Activated CD4-positive, alpha-beta T cell treated with anti-CD3 and anti-CD28 coated beads, Interleukin-2, amount 10 ng/mL, durations not matched to agents 7 days and 5 days (primary cell): ENCODE measurements around the gene SMC2. TPM values are rescaled to one million over a fixed set of nuclear protein-coding genes. Genes with fewer than 3 reads are reported as not detected.

Source experiments
- CTCF ChIA-PET: fragments of 350-600 bp; sonication (Branson Sonifier 250); formaldehyde crosslinking; loops from one replicate; lab custom pipeline; 2021; ENCODE audit warnings: antibody characterized with exemption; lab: Charles Lee
- POLR2A ChIA-PET: fragments of 350-600 bp; sonication (Branson Sonifier 250); formaldehyde crosslinking; loops from one replicate; lab custom pipeline; 2021; ENCODE audit warnings: antibody characterized with exemption; lab: Charles Lee
- DNase-seq: peaks from one replicate; pipeline ENCODE4 v3.0.0-alpha.2; 2020
- H3K27ac Mint-ChIP-seq: one replicate; pipeline ENCODE4 v1.8.0; 2021; ENCODE audit warnings: mild to moderate bottlenecking, moderate library complexity, mixed read lengths
- H3K27me3 Mint-ChIP-seq: one replicate; pipeline ENCODE4 v1.8.0; 2021; ENCODE audit warnings: mixed read lengths
- H3K36me3 Mint-ChIP-seq: one replicate; pipeline ENCODE4 v1.8.0; 2021; ENCODE audit warnings: low read depth, mixed read lengths
- H3K4me1 Mint-ChIP-seq: one replicate; pipeline ENCODE4 v1.8.0; 2021; ENCODE audit warnings: mixed read lengths
- H3K4me3 Mint-ChIP-seq: one replicate; pipeline ENCODE4 v1.8.0; 2021; ENCODE audit warnings: mild to moderate bottlenecking, moderate library complexity, mixed read lengths
- H3K9me3 Mint-ChIP-seq: one replicate; pipeline ENCODE4 v1.8.0; 2021; ENCODE audit warnings: mixed read lengths
- total RNA-seq, 2 experiments: library from RNA; stranded (reverse); gene quantifications; one replicate each; pipeline ENCODE4 v1.2.3, GENCODE V29; 2021

The SMC2 gene
- total RNA-seq, 2 experiments from 2014 or later, result 85.9 to 94.8 TPM

DNA sequence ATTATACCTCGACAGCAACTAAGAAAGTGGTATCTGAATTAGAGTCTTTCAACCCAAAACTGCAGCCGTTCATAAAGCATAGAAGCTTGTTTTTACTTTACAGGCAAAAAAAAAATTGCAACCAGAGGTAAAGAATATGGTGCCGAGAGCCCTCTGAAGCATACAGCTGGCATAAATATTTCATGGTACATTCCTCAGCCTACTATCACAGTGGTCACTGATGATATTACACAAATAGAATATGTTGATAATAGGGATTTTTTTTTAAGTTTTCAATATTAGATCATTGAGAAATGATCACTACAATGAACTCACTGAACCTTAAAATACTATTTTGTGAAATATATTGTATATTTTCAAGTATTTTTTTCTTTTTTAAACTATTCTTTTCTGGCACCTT, 6.2 kb upstream of the SMC2 start:
- peaks cover 2% of the 10 kb centered on the region for H3K36me3 Mint-ChIP-seq
- peaks cover 22% of the 10 kb centered on the region for H3K4me1 Mint-ChIP-seq
- ChIA-PET POLR2A (no interaction called here), CTCF (no interaction called here)
- no peak for DNase-seq
- no peak overlapping the region for H3K4me3 Mint-ChIP-seq
- H3K27me3 Mint-ChIP-seq, result peaks cover 6% of the 10 kb centered on the region
- H3K27ac Mint-ChIP-seq, result no peak overlapping the region
- H3K9me3 Mint-ChIP-seq, result no peaks in the 10 kb centered on the region

DNA sequence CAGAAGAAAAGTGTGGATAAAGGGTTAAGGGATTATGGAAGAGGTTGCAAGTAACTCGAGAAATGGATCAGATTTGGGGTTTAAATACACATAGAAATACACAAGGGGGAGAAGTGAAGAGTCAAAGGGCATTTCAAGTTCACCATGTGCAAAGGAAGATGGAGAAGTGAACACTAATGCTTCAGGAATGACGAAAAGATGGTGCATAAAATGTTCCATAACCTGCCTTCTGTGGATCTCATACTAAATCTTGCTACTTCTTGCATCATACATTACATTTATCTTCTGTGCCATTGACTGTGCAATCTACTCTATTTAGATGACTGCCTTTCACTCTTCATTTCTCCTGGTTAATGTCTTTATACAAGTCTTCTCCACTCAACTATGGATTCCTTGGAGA, 5.7 kb upstream of the SMC2 start:
- ChIA-PET POLR2A (no interaction called here), CTCF (no interaction called here)
- H3K27ac Mint-ChIP-seq, result no peak overlapping the region
- H3K27me3 Mint-ChIP-seq, result peaks cover 6% of the 10 kb centered on the region
- H3K4me1 Mint-ChIP-seq, result peaks cover 25% of the 10 kb centered on the region
- peaks cover 2% of the 10 kb centered on the region for H3K36me3 Mint-ChIP-seq
- no peaks in the 10 kb centered on the region for H3K9me3 Mint-ChIP-seq
- H3K4me3 Mint-ChIP-seq, result no peak overlapping the region
- DNase-seq, result no peak

DNA sequence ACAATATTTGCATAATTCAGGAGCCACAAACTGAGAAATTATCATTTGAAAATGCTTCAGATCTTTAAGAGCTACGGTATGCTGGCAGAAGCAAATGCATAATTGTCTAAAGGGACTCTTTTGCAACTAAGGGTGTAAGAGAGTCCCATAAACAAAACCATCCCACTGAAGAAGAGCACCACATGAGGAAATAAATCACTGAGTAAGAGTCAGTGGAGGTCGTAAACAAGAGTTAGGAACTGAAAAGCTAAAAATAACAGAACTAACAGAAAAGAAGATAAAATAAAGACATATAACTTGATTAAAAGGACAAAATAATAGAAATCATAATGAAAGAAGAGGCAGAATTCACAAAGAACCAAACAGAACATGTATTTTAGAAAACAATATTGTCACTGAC, 3.5 kb upstream of the SMC2 start:
- Mint-ChIP-seq H3K9me3 (no peaks in the 10 kb centered on the region), H3K27ac (no peak overlapping the region), H3K36me3 (peaks cover 8% of the 10 kb centered on the region), H3K4me1 (peaks cover 33% of the 10 kb centered on the region), H3K27me3 (peaks cover 6% of the 10 kb centered on the region), H3K4me3 (no peak overlapping the region)
- POLR2A ChIA-PET, result interaction anchor here (0.6 kb wide), 1 partner anchor 149 kb away, joined by 3 read pairs; no protein-coding TSS in a partner anchor
- DNase-seq, result no peak
- CTCF ChIA-PET, result no interaction called here

- H3K4me1 Mint-ChIP-seq, result peaks cover 38% of the 10 kb centered on the region
- H3K4me3 Mint-ChIP-seq, result no peak overlapping the region
- H3K36me3 Mint-ChIP-seq, result peaks cover 14% of the 10 kb centered on the region
- ChIA-PET POLR2A (no interaction called here), CTCF (interaction anchor here (1.4 kb wide), 1 partner anchor 17 kb away, joined by 4 read pairs; no protein-coding TSS in a partner anchor)
- no peak for DNase-seq
- H3K27ac Mint-ChIP-seq, result no peak overlapping the region
- peaks cover 6% of the 10 kb centered on the region for H3K27me3 Mint-ChIP-seq
- H3K9me3 Mint-ChIP-seq, result no peaks in the 10 kb centered on the region
These were observed 3.0 kb upstream of the SMC2 start for GRCh38 chr9:104091116-104091515.

- DNase-seq, result peak; percentile 56
- no peaks in the 10 kb centered on the region for H3K9me3 Mint-ChIP-seq
- H3K27me3 Mint-ChIP-seq, result peaks cover 6% of the 10 kb centered on the region
- peaks cover 20% of the 10 kb centered on the region for H3K36me3 Mint-ChIP-seq
- ChIA-PET POLR2A (no interaction called here), CTCF (interaction anchor here (1.4 kb wide), 1 partner anchor 17 kb away, joined by 4 read pairs; no protein-coding TSS in a partner anchor)
- peak overlapping the region; percentile 66 for H3K27ac Mint-ChIP-seq
- peak overlapping the region; percentile 18 for H3K4me3 Mint-ChIP-seq
- peaks cover 44% of the 10 kb centered on the region for H3K4me1 Mint-ChIP-seq
These were observed 2.4 kb upstream of the SMC2 start for GRCh38 chr9:104091708-104092107.

DNA sequence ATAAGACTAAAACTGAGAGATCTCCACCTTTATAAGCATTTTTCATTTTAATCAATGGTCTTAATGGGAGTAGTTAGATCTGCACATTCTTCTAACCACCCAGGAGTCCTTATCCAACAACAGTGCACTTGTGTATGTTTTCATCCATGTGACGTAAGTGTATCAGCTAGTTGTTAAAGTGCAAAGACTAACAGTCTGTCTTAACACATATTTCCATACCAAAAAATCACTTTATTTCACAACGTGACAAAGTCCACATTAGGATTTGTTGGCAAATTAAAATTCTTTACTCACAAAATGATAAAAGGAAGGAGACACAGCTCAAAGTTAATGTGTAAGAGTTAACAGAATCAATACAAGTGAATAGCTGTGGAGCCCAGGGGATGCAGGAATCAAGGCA, 1.9 kb upstream of the SMC2 start:
- no peaks in the 10 kb centered on the region for H3K9me3 Mint-ChIP-seq
- peaks cover 22% of the 10 kb centered on the region for H3K36me3 Mint-ChIP-seq
- ChIA-PET POLR2A (no interaction called here), CTCF (interaction anchor here (1.4 kb wide), 1 partner anchor 18 kb away, joined by 4 read pairs; no protein-coding TSS in a partner anchor)
- H3K27me3 Mint-ChIP-seq, result peaks cover 4% of the 10 kb centered on the region
- peak overlapping the region; percentile 57 for H3K27ac Mint-ChIP-seq
- peak overlapping the region; percentile 96 for H3K4me3 Mint-ChIP-seq
- DNase-seq, result no peak
- H3K4me1 Mint-ChIP-seq, result peaks cover 47% of the 10 kb centered on the region

- peaks cover 54% of the 10 kb centered on the region for H3K4me1 Mint-ChIP-seq
- H3K9me3 Mint-ChIP-seq, result no peaks in the 10 kb centered on the region
- peak overlapping the region; percentile 99 for H3K27ac Mint-ChIP-seq
- peaks cover 3% of the 10 kb centered on the region for H3K27me3 Mint-ChIP-seq
- no peak for DNase-seq
- peak overlapping the region; percentile 96 for H3K4me3 Mint-ChIP-seq
- CTCF ChIA-PET, result interaction anchor here (0.5 to 1.4 kb wide), 4 partner anchors 10 to 1862 kb away, joined by 3 to 6 read pairs (median 4); no protein-coding TSS in a partner anchor
- H3K36me3 Mint-ChIP-seq, result peaks cover 26% of the 10 kb centered on the region
- POLR2A ChIA-PET, result interaction anchor here (0.6 to 0.8 kb wide), 2 partner anchors 10 to 464 kb away, joined by 3 read pairs; no protein-coding TSS in a partner anchor
These were observed 1.1 kb upstream of the SMC2 start for GRCh38 chr9:104092875-104093600.

GRCh38 chr9:104094534-104095015, 466 bp downstream of the SMC2 start:
- peaks cover 28% of the 10 kb centered on the region for H3K36me3 Mint-ChIP-seq
- H3K27ac Mint-ChIP-seq, result peak overlapping the region; percentile 99
- peak overlapping the region; percentile 96 for H3K4me3 Mint-ChIP-seq
- ChIA-PET POLR2A (no interaction called here), CTCF (interaction anchor here (1.0 to 1.4 kb wide), 3 partner anchors 8 to 14 kb away, joined by 3 to 6 read pairs (median 3); no protein-coding TSS in a partner anchor)
- H3K27me3 Mint-ChIP-seq, result no peaks in the 10 kb centered on the region
- no peak for DNase-seq
- H3K4me1 Mint-ChIP-seq, result peaks cover 56% of the 10 kb centered on the region
- H3K9me3 Mint-ChIP-seq, result no peaks in the 10 kb centered on the region

DNA sequence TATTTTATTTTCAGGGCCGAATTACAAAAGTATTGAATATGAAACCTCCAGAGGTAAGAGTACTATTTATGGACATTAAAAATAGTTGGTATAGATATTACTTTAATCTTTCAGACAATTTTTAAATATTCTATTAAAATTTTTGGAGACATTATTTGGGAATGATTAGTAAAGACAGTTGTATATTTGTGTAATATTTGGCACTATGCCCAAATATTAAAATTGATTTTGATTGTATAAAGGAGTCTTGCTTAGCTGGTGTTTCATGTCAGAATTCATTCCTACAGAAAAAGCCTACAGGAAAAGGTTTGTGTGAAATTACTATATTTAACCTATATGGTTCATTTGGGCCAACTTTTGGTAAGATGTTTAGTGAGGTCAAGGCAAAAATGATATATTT, 5.5 kb downstream of the SMC2 start:
- peaks cover 62% of the 10 kb centered on the region for H3K36me3 Mint-ChIP-seq
- CTCF ChIA-PET, result no interaction called here

GRCh38 chr9:104104360-104104759, 10.3 kb downstream of the SMC2 start:
- Mint-ChIP-seq H3K9me3 (no peaks in the 10 kb centered on the region), H3K27ac (no peak overlapping the region), H3K4me1 (no peaks in the 10 kb centered on the region), H3K4me3 (no peak overlapping the region), H3K27me3 (no peaks in the 10 kb centered on the region), H3K36me3 (peaks cover 65% of the 10 kb centered on the region)
- DNase-seq, result no peak
- CTCF ChIA-PET, result interaction anchor here (1.0 kb wide), 1 partner anchor 11 kb away, joined by 3 read pairs; the partner anchor contains the start of gene SMC2
- POLR2A ChIA-PET, result no interaction called here

More for the DNA sequence above, 5.5 kb downstream of the SMC2 start:
- H3K4me3 Mint-ChIP-seq, result no peak overlapping the region
- POLR2A ChIA-PET, result interaction anchor here (0.7 kb wide), 1 partner anchor 944 kb away, joined by 3 read pairs; no protein-coding TSS in a partner anchor
- peaks cover 30% of the 10 kb centered on the region for H3K4me1 Mint-ChIP-seq
- DNase-seq, result no peak
- no peaks in the 10 kb centered on the region for H3K9me3 Mint-ChIP-seq
- no peak overlapping the region for H3K27ac Mint-ChIP-seq
- H3K27me3 Mint-ChIP-seq, result no peaks in the 10 kb centered on the region

DNA sequence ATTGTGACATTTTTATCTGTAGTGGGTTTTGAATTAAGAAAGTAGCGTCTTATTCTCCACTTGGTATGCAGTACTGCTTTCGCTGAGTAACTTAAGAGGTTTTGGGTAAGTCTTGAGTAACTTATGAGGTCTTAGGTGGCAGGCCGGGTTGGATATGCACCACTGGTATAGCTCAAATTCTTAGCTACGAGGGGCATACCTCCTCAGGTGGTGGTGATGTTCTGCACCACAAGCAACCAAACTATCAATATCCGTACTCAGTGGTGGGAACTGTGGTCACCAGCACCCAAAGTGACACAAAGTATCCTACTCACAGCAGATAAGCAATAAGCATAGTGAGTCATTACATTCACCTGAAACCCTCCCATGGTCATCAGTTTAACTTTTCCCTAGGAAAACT, 13.7 kb downstream of the SMC2 start:
- Mint-ChIP-seq H3K4me1 (no peaks in the 10 kb centered on the region), H3K9me3 (no peaks in the 10 kb centered on the region), H3K27me3 (no peaks in the 10 kb centered on the region), H3K36me3 (peaks cover 57% of the 10 kb centered on the region), H3K4me3 (no peak overlapping the region), H3K27ac (no peak overlapping the region)
- no peak for DNase-seq
- POLR2A ChIA-PET, result no interaction called here
- CTCF ChIA-PET, result no interaction called here

- DNase-seq, result no peak
- Mint-ChIP-seq H3K4me1 (no peaks in the 10 kb centered on the region), H3K4me3 (no peak overlapping the region), H3K36me3 (peaks cover 56% of the 10 kb centered on the region), H3K9me3 (no peaks in the 10 kb centered on the region), H3K27me3 (no peaks in the 10 kb centered on the region), H3K27ac (no peak overlapping the region)
- CTCF ChIA-PET, result interaction anchor here (1.1 to 1.6 kb wide), 2 partner anchors 13 to 14 kb away, joined by 3 to 6 read pairs; partner anchors contain the start of gene SMC2
- POLR2A ChIA-PET, result no interaction called here
These were observed 14.2 kb downstream of the SMC2 start for GRCh38 chr9:104108315-104108714.

- Mint-ChIP-seq H3K27me3 (no peaks in the 10 kb centered on the region), H3K9me3 (no peaks in the 10 kb centered on the region), H3K27ac (no peak overlapping the region), H3K36me3 (peaks cover 47% of the 10 kb centered on the region), H3K4me3 (no peak overlapping the region), H3K4me1 (no peaks in the 10 kb centered on the region)
- DNase-seq, result no peak
- ChIA-PET CTCF (no interaction called here), POLR2A (interaction anchor here (1.0 kb wide), 1 partner anchor 17 kb away, joined by 3 read pairs; the partner anchor contains the start of gene SMC2)
These were observed 16.4 kb downstream of the SMC2 start for GRCh38 chr9:104110509-104110908.
